Measurements from ENCODE around the gene TMEM54.

Gene TMEM54

DNA sequence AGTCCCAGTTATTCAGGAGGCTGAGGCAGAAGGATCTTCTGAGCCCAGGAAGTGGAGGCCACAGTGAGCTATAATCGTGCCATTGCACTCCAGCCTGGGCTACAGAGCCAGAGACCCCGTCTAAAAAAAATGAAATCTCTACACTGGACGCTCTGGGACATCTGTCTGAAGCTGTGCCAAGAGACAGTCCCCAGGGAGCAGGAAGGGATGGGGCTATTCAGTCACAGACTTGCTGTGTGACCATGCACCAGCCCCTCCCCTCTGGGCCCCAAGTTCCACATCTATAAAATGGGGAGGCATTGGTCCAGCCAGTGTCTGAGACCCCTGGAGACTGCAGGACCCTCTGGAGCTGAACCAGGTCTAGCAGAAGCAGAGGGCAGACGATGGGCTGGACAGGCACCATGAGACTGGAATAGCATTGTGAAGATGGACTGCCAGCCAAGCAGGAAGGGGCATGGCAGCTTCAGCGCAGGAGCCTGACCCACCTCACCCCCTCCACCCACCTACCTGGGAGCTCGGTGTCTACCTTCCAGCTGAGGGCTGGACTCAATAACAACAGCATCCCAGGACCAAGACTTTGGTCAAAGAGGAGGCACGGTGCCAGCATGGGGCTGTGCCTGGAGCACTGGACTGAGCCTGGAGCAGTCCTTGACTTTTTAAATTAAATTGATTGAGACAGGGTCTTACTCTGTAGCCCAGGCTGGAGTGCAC lies 1.4 kb downstream of the TMEM54 start:
- peaks cover 63% of the 10 kb centered on the region for H3K27me3 Mint-ChIP-seq (ENCODE audit: low read depth, poor library complexity)
- H3K4me3 Mint-ChIP-seq: no peak overlapping the region
- no peaks in the 10 kb centered on the region for H3K36me3 Mint-ChIP-seq (ENCODE audit: low read depth)
- no peaks in the 10 kb centered on the region for H3K9me3 Mint-ChIP-seq
- TF ChIP-seq, protein P1, sequence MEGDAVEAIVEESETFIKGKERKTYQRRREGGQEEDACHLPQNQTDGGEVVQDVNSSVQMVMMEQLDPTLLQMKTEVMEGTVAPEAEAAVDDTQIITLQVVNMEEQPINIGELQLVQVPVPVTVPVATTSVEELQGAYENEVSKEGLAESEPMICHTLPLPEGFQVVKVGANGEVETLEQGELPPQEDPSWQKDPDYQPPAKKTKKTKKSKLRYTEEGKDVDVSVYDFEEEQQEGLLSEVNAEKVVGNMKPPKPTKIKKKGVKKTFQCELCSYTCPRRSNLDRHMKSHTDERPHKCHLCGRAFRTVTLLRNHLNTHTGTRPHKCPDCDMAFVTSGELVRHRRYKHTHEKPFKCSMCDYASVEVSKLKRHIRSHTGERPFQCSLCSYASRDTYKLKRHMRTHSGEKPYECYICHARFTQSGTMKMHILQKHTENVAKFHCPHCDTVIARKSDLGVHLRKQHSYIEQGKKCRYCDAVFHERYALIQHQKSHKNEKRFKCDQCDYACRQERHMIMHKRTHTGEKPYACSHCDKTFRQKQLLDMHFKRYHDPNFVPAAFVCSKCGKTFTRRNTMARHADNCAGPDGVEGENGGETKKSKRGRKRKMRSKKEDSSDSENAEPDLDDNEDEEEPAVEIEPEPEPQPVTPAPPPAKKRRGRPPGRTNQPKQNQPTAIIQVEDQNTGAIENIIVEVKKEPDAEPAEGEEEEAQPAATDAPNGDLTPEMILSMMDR (IDR thresholded peaks at IDR 0.05): no peak
- H3K27ac Mint-ChIP-seq: no peak overlapping the region
- DNase-seq: no peak
- H3K4me1 Mint-ChIP-seq: peaks cover 9% of the 10 kb centered on the region

DNA sequence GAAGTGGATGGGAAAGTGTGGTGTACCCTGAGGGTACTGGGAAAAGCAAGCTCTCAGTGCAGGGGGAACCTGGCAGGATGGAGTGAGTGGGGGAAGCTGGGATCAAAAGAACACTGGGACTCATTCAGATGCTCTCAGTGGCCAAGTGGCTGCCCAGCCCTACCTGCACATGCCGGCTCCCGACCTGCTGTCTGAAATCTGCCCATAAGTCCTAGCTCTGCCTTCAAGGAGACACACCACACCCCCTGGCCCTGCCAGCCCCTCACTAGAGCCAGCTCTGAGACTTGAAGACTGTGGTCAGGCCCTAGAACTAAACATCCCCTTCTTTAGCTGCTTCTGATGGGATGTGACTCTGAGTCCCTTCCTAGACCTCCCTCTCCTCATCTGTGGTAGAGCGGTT lies 2.2 kb downstream of the TMEM54 start:
- Mint-ChIP-seq H3K4me3 (no peak overlapping the region), H3K36me3 (ENCODE audit: low read depth) (no peaks in the 10 kb centered on the region), H3K4me1 (peaks cover 9% of the 10 kb centered on the region), H3K9me3 (no peaks in the 10 kb centered on the region), H3K27ac (no peak overlapping the region), H3K27me3 (ENCODE audit: low read depth, poor library complexity) (peaks cover 59% of the 10 kb centered on the region)
- no peak for DNase-seq
- TF ChIP-seq, protein P1 (IDR thresholded peaks at IDR 0.05): no peak

DNA sequence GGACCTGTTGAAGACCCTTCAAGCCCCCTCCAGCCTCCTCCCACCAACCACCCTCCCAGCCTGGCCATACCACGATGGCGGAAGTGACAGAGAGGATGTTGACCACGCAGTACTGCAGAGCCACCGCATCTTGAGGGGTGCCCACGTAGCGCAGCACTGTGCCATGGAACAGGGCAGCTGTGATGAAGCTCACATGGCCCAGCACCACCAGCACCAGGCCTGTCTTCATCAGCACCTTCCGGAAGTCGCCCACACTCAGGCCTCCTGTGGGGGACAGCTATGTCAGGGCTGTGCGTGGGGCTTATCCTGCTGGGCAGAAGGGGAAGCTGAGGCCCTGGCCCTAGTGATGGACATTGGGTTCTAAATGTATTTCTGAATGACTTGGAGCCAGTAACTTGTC lies 3.1 kb downstream of the TMEM54 start:
- H3K27me3 Mint-ChIP-seq (ENCODE audit: low read depth, poor library complexity): peaks cover 58% of the 10 kb centered on the region
- DNase-seq: no peak
- no peak overlapping the region for H3K4me3 Mint-ChIP-seq
- H3K27ac Mint-ChIP-seq: no peak overlapping the region
- H3K4me1 Mint-ChIP-seq: peaks cover 9% of the 10 kb centered on the region
- H3K9me3 Mint-ChIP-seq: no peaks in the 10 kb centered on the region
- TF ChIP-seq, protein P1 (IDR thresholded peaks at IDR 0.05): no peak
- no peaks in the 10 kb centered on the region for H3K36me3 Mint-ChIP-seq (ENCODE audit: low read depth)

DNA sequence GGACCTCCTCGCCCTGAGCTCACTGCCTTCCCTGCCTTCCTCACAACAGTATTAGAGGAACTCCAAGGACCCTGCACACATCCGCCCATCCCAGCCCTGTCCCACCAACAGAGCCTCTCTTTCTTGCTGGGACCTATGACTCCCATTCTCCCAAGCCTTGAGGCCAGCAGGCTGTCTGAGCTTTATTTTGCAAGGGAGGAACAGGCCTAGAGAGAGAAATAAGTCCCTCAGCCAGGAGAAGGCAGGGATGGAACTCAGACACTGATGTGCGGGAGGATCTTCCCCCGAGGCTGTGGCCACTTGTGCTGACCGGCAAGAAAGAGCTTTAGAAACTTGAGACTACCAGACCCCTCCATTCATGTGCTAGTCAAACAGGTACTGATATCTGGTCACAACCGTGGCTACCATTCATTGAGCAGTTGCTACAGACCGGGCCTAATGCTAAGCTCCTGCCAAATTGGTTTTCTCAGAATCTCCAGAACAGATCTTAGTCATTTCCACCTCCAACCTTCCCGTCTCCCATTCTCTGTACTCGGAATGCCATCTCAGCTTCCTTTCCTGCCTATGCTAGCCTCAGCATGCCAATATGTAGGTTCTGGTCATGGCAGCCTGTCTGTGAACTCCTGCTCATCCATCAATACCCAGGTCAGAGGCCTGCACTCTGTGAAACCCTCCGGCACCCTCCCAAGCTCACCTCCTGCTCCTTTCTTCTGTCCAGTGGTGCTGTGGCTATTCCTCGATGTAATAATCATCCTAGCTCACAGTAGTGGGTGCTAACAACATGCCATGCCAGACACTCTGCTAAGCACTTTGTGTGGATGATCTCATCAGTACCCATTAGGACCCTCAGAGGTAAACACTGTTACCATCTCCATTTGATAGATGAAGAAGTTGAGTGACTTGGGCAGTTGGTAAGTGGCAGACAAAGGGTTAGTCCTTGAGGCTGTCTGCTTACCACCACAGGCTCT lies 3.8 kb downstream of the TMEM54 start:
- peaks cover 56% of the 10 kb centered on the region for H3K27me3 Mint-ChIP-seq (ENCODE audit: low read depth, poor library complexity)
- H3K9me3 Mint-ChIP-seq: peaks cover 2% of the 10 kb centered on the region
- no peaks in the 10 kb centered on the region for H3K36me3 Mint-ChIP-seq (ENCODE audit: low read depth)
- H3K27ac Mint-ChIP-seq: no peak overlapping the region
- peaks cover 12% of the 10 kb centered on the region for H3K4me1 Mint-ChIP-seq
- TF ChIP-seq, protein P1 (IDR thresholded peaks at IDR 0.05): no peak
- DNase-seq: no peak
- no peak overlapping the region for H3K4me3 Mint-ChIP-seq

DNA sequence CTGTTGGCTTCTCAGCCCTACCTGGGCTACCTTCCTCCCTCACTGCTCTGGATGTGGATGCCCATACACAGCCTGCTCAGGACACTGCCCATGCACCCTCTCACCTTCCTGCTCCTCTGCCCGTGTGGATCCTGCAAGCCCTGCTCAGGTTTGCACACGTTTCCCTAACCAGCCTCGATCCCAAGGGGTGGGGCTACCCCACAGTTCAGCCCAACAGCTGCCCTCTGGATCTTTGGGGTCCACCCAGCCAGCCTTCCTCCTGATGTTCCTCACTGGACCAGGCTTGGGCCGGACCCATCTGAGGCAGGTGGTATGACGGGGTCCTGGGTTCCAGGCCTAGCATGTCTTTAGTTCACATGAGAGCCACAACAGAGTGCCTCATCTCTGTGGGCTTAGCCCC lies 4.7 kb downstream of the TMEM54 start:
- Mint-ChIP-seq H3K9me3 (peaks cover 4% of the 10 kb centered on the region), H3K4me3 (no peak overlapping the region), H3K4me1 (peaks cover 18% of the 10 kb centered on the region), H3K27ac (no peak overlapping the region), H3K27me3 (ENCODE audit: low read depth, poor library complexity) (peaks cover 56% of the 10 kb centered on the region), H3K36me3 (ENCODE audit: low read depth) (no peaks in the 10 kb centered on the region)
- no peak for DNase-seq
- TF ChIP-seq, protein P1 (IDR thresholded peaks at IDR 0.05): no peak
